Measurements from ENCODE around the gene ST3GAL6.

The ST3GAL6 gene

GRCh38 chr3:98733812-98734281 lies 29.3 kb upstream of the ST3GAL6 start:
- H3K27ac Mint-ChIP-seq, result no peak overlapping the region
- no peak for ATAC-seq
- no peak overlapping the region for H3K4me3 Mint-ChIP-seq
- peaks cover 11% of the 10 kb centered on the region for H3K4me1 Mint-ChIP-seq
- H3K36me3 Mint-ChIP-seq, result no peaks in the 10 kb centered on the region
- H3K9me3 Mint-ChIP-seq, result no peaks in the 10 kb centered on the region
- H3K27me3 Mint-ChIP-seq, result peaks cover 66% of the 10 kb centered on the region

- no peaks in the 10 kb centered on the region for H3K36me3 Mint-ChIP-seq
- no peak overlapping the region for H3K4me3 Mint-ChIP-seq
- no peak overlapping the region for H3K27ac Mint-ChIP-seq
- peaks cover 70% of the 10 kb centered on the region for H3K27me3 Mint-ChIP-seq
- H3K4me1 Mint-ChIP-seq, result peaks cover 11% of the 10 kb centered on the region
- ATAC-seq, result no peak
- no peaks in the 10 kb centered on the region for H3K9me3 Mint-ChIP-seq
Measured at GRCh38 chr3:98734306-98734705, 28.8 kb upstream of the ST3GAL6 start.

- no peak overlapping the region for H3K27ac Mint-ChIP-seq
- H3K9me3 Mint-ChIP-seq, result no peaks in the 10 kb centered on the region
- no peaks in the 10 kb centered on the region for H3K36me3 Mint-ChIP-seq
- no peak for ATAC-seq
- H3K4me1 Mint-ChIP-seq, result peaks cover 11% of the 10 kb centered on the region
- no peak overlapping the region for H3K4me3 Mint-ChIP-seq
- peaks cover 70% of the 10 kb centered on the region for H3K27me3 Mint-ChIP-seq
Measured at GRCh38 chr3:98734735-98735134, 28.4 kb upstream of the ST3GAL6 start.

GRCh38 chr3:98735296-98735695 lies 27.8 kb upstream of the ST3GAL6 start:
- Mint-ChIP-seq H3K4me3 (no peak overlapping the region), H3K27ac (no peak overlapping the region), H3K27me3 (peaks cover 69% of the 10 kb centered on the region), H3K4me1 (peaks cover 11% of the 10 kb centered on the region), H3K9me3 (no peaks in the 10 kb centered on the region), H3K36me3 (no peaks in the 10 kb centered on the region)
- no peak for ATAC-seq

- Mint-ChIP-seq H3K36me3 (no peaks in the 10 kb centered on the region), H3K4me3 (no peak overlapping the region), H3K9me3 (no peaks in the 10 kb centered on the region), H3K27me3 (peaks cover 64% of the 10 kb centered on the region), H3K4me1 (peaks cover 11% of the 10 kb centered on the region), H3K27ac (no peak overlapping the region)
- ATAC-seq, result no peak
Measured at GRCh38 chr3:98735761-98736269, 27.3 kb upstream of the ST3GAL6 start.

GRCh38 chr3:98737301-98737700 lies 25.8 kb upstream of the ST3GAL6 start:
- H3K27ac Mint-ChIP-seq, result no peak overlapping the region
- no peak for ATAC-seq
- no peak overlapping the region for H3K4me3 Mint-ChIP-seq
- H3K9me3 Mint-ChIP-seq, result no peaks in the 10 kb centered on the region
- H3K27me3 Mint-ChIP-seq, result peaks cover 57% of the 10 kb centered on the region
- peaks cover 11% of the 10 kb centered on the region for H3K4me1 Mint-ChIP-seq
- no peaks in the 10 kb centered on the region for H3K36me3 Mint-ChIP-seq

- H3K27me3 Mint-ChIP-seq, result peaks cover 37% of the 10 kb centered on the region
- H3K4me1 Mint-ChIP-seq, result no peaks in the 10 kb centered on the region
- H3K4me3 Mint-ChIP-seq, result no peak overlapping the region
- no peaks in the 10 kb centered on the region for H3K36me3 Mint-ChIP-seq
- H3K27ac Mint-ChIP-seq, result no peak overlapping the region
- no peak for ATAC-seq
- H3K9me3 Mint-ChIP-seq, result no peaks in the 10 kb centered on the region
Measured at GRCh38 chr3:98739266-98739665, 23.9 kb upstream of the ST3GAL6 start.

- Mint-ChIP-seq H3K4me3 (no peak overlapping the region), H3K27me3 (peaks cover 27% of the 10 kb centered on the region), H3K4me1 (no peaks in the 10 kb centered on the region), H3K9me3 (no peaks in the 10 kb centered on the region), H3K36me3 (no peaks in the 10 kb centered on the region), H3K27ac (no peak overlapping the region)
- ATAC-seq, result no peak
Measured at GRCh38 chr3:98740324-98740723, 22.8 kb upstream of the ST3GAL6 start.

- Mint-ChIP-seq H3K4me3 (no peak overlapping the region), H3K27ac (no peak overlapping the region), H3K9me3 (no peaks in the 10 kb centered on the region), H3K4me1 (no peaks in the 10 kb centered on the region), H3K36me3 (no peaks in the 10 kb centered on the region), H3K27me3 (peaks cover 24% of the 10 kb centered on the region)
- no peak for ATAC-seq
Measured at GRCh38 chr3:98741121-98741716, 21.9 kb upstream of the ST3GAL6 start.

GRCh38 chr3:98743071-98743470 lies 20.1 kb upstream of the ST3GAL6 start:
- ATAC-seq, result no peak
- Mint-ChIP-seq H3K27ac (no peak overlapping the region), H3K36me3 (no peaks in the 10 kb centered on the region), H3K9me3 (no peaks in the 10 kb centered on the region), H3K4me1 (no peaks in the 10 kb centered on the region), H3K27me3 (peaks cover 11% of the 10 kb centered on the region), H3K4me3 (no peak overlapping the region)

- no peak overlapping the region for H3K4me3 Mint-ChIP-seq
- peaks cover 9% of the 10 kb centered on the region for H3K27me3 Mint-ChIP-seq
- H3K9me3 Mint-ChIP-seq, result no peaks in the 10 kb centered on the region
- H3K27ac Mint-ChIP-seq, result no peak overlapping the region
- H3K4me1 Mint-ChIP-seq, result no peaks in the 10 kb centered on the region
- ATAC-seq, result peak; percentile 18
- no peaks in the 10 kb centered on the region for H3K36me3 Mint-ChIP-seq
Measured at GRCh38 chr3:98744283-98744682, 18.9 kb upstream of the ST3GAL6 start.

- Mint-ChIP-seq H3K4me3 (no peak overlapping the region), H3K36me3 (no peaks in the 10 kb centered on the region), H3K27ac (no peak overlapping the region), H3K27me3 (peaks cover 9% of the 10 kb centered on the region), H3K9me3 (no peaks in the 10 kb centered on the region), H3K4me1 (no peaks in the 10 kb centered on the region)
- ATAC-seq, result no peak
Measured at GRCh38 chr3:98745718-98746117, 17.4 kb upstream of the ST3GAL6 start.

- Mint-ChIP-seq H3K27ac (no peak overlapping the region), H3K9me3 (no peaks in the 10 kb centered on the region), H3K36me3 (no peaks in the 10 kb centered on the region), H3K4me3 (no peak overlapping the region), H3K4me1 (no peaks in the 10 kb centered on the region), H3K27me3 (peaks cover 9% of the 10 kb centered on the region)
- ATAC-seq, result no peak
Measured at GRCh38 chr3:98746122-98746521, 17.0 kb upstream of the ST3GAL6 start.

- no peaks in the 10 kb centered on the region for H3K9me3 Mint-ChIP-seq
- no peak overlapping the region for H3K27ac Mint-ChIP-seq
- H3K4me3 Mint-ChIP-seq, result no peak overlapping the region
- H3K27me3 Mint-ChIP-seq, result peaks cover 9% of the 10 kb centered on the region
- H3K36me3 Mint-ChIP-seq, result no peaks in the 10 kb centered on the region
- ATAC-seq, result no peak
- no peaks in the 10 kb centered on the region for H3K4me1 Mint-ChIP-seq
Measured at GRCh38 chr3:98746882-98747281, 16.3 kb upstream of the ST3GAL6 start.

- no peak overlapping the region for H3K4me3 Mint-ChIP-seq
- no peaks in the 10 kb centered on the region for H3K4me1 Mint-ChIP-seq
- no peaks in the 10 kb centered on the region for H3K36me3 Mint-ChIP-seq
- no peak for ATAC-seq
- H3K27me3 Mint-ChIP-seq, result peaks cover 10% of the 10 kb centered on the region
- no peaks in the 10 kb centered on the region for H3K9me3 Mint-ChIP-seq
- H3K27ac Mint-ChIP-seq, result no peak overlapping the region
Measured at GRCh38 chr3:98750276-98750919, 12.7 kb upstream of the ST3GAL6 start.

- Mint-ChIP-seq H3K27me3 (peaks cover 9% of the 10 kb centered on the region), H3K4me1 (no peaks in the 10 kb centered on the region), H3K9me3 (no peaks in the 10 kb centered on the region), H3K27ac (no peak overlapping the region), H3K36me3 (no peaks in the 10 kb centered on the region), H3K4me3 (no peak overlapping the region)
- no peak for ATAC-seq
Measured at GRCh38 chr3:98754483-98754882, 8.7 kb upstream of the ST3GAL6 start.

Measured in stimulated activated memory B cell treated with anti-CD40 and anti-IgM and Interleukin-4, amounts not matched to agents 10 μg/mL and 1 μg/mL and 100 μg/mL, for 72 hours (primary cell).